ENCODE results near the gene KSR2. TPM values are rescaled to one million over a fixed set of nuclear protein-coding genes. Genes with fewer than 3 reads are reported as not detected.

Gene KSR2
- total RNA-seq, 2 experiments from 2014 or later: not detected

- Mint-ChIP-seq H3K27me3 (ENCODE audit: low read depth) (no peaks in the 10 kb centered on the region), H3K4me3 (no peak overlapping the region), H3K27ac (no peak overlapping the region), H3K4me1 (ENCODE audit: low read depth) (no peaks in the 10 kb centered on the region), H3K36me3 (ENCODE audit: low read depth) (no peaks in the 10 kb centered on the region), H3K9me3 (ENCODE audit: insufficient read depth) (peaks cover 4% of the 10 kb centered on the region)
- CTCF ChIA-PET: no interaction called here
- DNase-seq (no peak), ATAC-seq (no peak)
- POLR2A ChIA-PET: no interaction called here
These were observed 401.1 kb downstream of the KSR2 start for GRCh38 chr12:117567644-117568216.

- Mint-ChIP-seq H3K27ac (no peak overlapping the region), H3K4me3 (no peak overlapping the region), H3K9me3 (ENCODE audit: insufficient read depth) (peaks cover 4% of the 10 kb centered on the region), H3K4me1 (ENCODE audit: low read depth) (no peaks in the 10 kb centered on the region), H3K27me3 (ENCODE audit: low read depth) (no peaks in the 10 kb centered on the region), H3K36me3 (ENCODE audit: low read depth) (no peaks in the 10 kb centered on the region)
- no peak for ATAC-seq
- POLR2A ChIA-PET: no interaction called here
- CTCF ChIA-PET: no interaction called here
- no peak for DNase-seq
These were observed 403.9 kb downstream of the KSR2 start for GRCh38 chr12:117564881-117565280.

- Mint-ChIP-seq H3K27ac (no peak overlapping the region), H3K4me1 (ENCODE audit: low read depth) (no peaks in the 10 kb centered on the region), H3K9me3 (ENCODE audit: insufficient read depth) (peaks cover 4% of the 10 kb centered on the region), H3K4me3 (no peak overlapping the region), H3K27me3 (ENCODE audit: low read depth) (no peaks in the 10 kb centered on the region), H3K36me3 (ENCODE audit: low read depth) (no peaks in the 10 kb centered on the region)
- CTCF ChIA-PET: no interaction called here
- DNase-seq (no peak), ATAC-seq (no peak)
- POLR2A ChIA-PET: no interaction called here
These were observed 405.1 kb downstream of the KSR2 start for GRCh38 chr12:117563706-117564105.

- Mint-ChIP-seq H3K36me3 (ENCODE audit: low read depth) (no peaks in the 10 kb centered on the region), H3K4me3 (no peak overlapping the region), H3K27ac (no peak overlapping the region), H3K27me3 (ENCODE audit: low read depth) (no peaks in the 10 kb centered on the region), H3K4me1 (ENCODE audit: low read depth) (no peaks in the 10 kb centered on the region), H3K9me3 (ENCODE audit: insufficient read depth) (peaks cover 4% of the 10 kb centered on the region)
- DNase-seq (no peak), ATAC-seq (no peak)
- ChIA-PET CTCF (no interaction called here), POLR2A (no interaction called here)
These were observed 405.8 kb downstream of the KSR2 start for GRCh38 chr12:117563007-117563406.

GRCh38 chr12:117561990-117562389 lies 406.8 kb downstream of the KSR2 start:
- H3K27me3 Mint-ChIP-seq (ENCODE audit: low read depth): no peaks in the 10 kb centered on the region
- no peak for ATAC-seq
- DNase-seq: no peak
- H3K9me3 Mint-ChIP-seq (ENCODE audit: insufficient read depth): peaks cover 4% of the 10 kb centered on the region
- H3K4me3 Mint-ChIP-seq: no peak overlapping the region
- CTCF ChIA-PET: no interaction called here
- no peaks in the 10 kb centered on the region for H3K4me1 Mint-ChIP-seq (ENCODE audit: low read depth)
- H3K36me3 Mint-ChIP-seq (ENCODE audit: low read depth): no peaks in the 10 kb centered on the region
- POLR2A ChIA-PET: no interaction called here
- no peak overlapping the region for H3K27ac Mint-ChIP-seq

- Mint-ChIP-seq H3K27me3 (ENCODE audit: low read depth) (no peaks in the 10 kb centered on the region), H3K4me1 (ENCODE audit: low read depth) (no peaks in the 10 kb centered on the region), H3K36me3 (ENCODE audit: low read depth) (no peaks in the 10 kb centered on the region), H3K4me3 (no peak overlapping the region), H3K27ac (no peak overlapping the region), H3K9me3 (ENCODE audit: insufficient read depth) (no peaks in the 10 kb centered on the region)
- DNase-seq: no peak
- ATAC-seq: no peak
- ChIA-PET CTCF (no interaction called here), POLR2A (no interaction called here)
These were observed 408.8 kb downstream of the KSR2 start for GRCh38 chr12:117559978-117560377.

GRCh38 chr12:117555889-117556288 lies 412.9 kb downstream of the KSR2 start:
- ChIA-PET CTCF (interaction anchor here (1.2 kb wide), 1 partner anchor 32 kb away, joined by 3 read pairs; no protein-coding TSS in a partner anchor), POLR2A (no interaction called here)
- DNase-seq: no peak
- Mint-ChIP-seq H3K27ac (no peak overlapping the region), H3K27me3 (ENCODE audit: low read depth) (no peaks in the 10 kb centered on the region), H3K4me1 (ENCODE audit: low read depth) (no peaks in the 10 kb centered on the region), H3K4me3 (no peak overlapping the region), H3K9me3 (ENCODE audit: insufficient read depth) (no peaks in the 10 kb centered on the region), H3K36me3 (ENCODE audit: low read depth) (no peaks in the 10 kb centered on the region)
- ATAC-seq: no peak

- H3K4me3 Mint-ChIP-seq: no peak overlapping the region
- no peaks in the 10 kb centered on the region for H3K9me3 Mint-ChIP-seq (ENCODE audit: insufficient read depth)
- H3K4me1 Mint-ChIP-seq (ENCODE audit: low read depth): no peaks in the 10 kb centered on the region
- H3K27ac Mint-ChIP-seq: no peak overlapping the region
- no peaks in the 10 kb centered on the region for H3K36me3 Mint-ChIP-seq (ENCODE audit: low read depth)
- no peak for DNase-seq
- ATAC-seq: no peak
- H3K27me3 Mint-ChIP-seq (ENCODE audit: low read depth): no peaks in the 10 kb centered on the region
- POLR2A ChIA-PET: no interaction called here
- CTCF ChIA-PET: no interaction called here
These were observed 415.8 kb downstream of the KSR2 start for GRCh38 chr12:117552971-117553370.

- Mint-ChIP-seq H3K27ac (no peak overlapping the region), H3K9me3 (ENCODE audit: insufficient read depth) (no peaks in the 10 kb centered on the region), H3K4me1 (ENCODE audit: low read depth) (no peaks in the 10 kb centered on the region), H3K4me3 (no peak overlapping the region), H3K27me3 (ENCODE audit: low read depth) (no peaks in the 10 kb centered on the region), H3K36me3 (ENCODE audit: low read depth) (no peaks in the 10 kb centered on the region)
- DNase-seq (no peak), ATAC-seq (no peak)
- CTCF ChIA-PET: interaction anchor here (1.5 kb wide), 1 partner anchor 185 kb away, joined by 3 read pairs; no protein-coding TSS in a partner anchor
- POLR2A ChIA-PET: no interaction called here
These were observed 417.1 kb downstream of the KSR2 start for GRCh38 chr12:117551665-117552064.

GRCh38 chr12:117547209-117547608 lies 421.6 kb downstream of the KSR2 start:
- no peak overlapping the region for H3K27ac Mint-ChIP-seq

GRCh38 chr12:117545216-117545615 lies 423.6 kb downstream of the KSR2 start:
- CTCF ChIA-PET: no interaction called here
- ATAC-seq: no peak

More at GRCh38 chr12:117547209-117547608, 421.6 kb downstream of the KSR2 start:
- Mint-ChIP-seq H3K4me1 (ENCODE audit: low read depth) (no peaks in the 10 kb centered on the region), H3K4me3 (no peak overlapping the region), H3K9me3 (ENCODE audit: insufficient read depth) (no peaks in the 10 kb centered on the region), H3K27me3 (ENCODE audit: low read depth) (no peaks in the 10 kb centered on the region), H3K36me3 (ENCODE audit: low read depth) (no peaks in the 10 kb centered on the region)
- ATAC-seq (no peak), DNase-seq (no peak)
- ChIA-PET CTCF (no interaction called here), POLR2A (no interaction called here)

GRCh38 chr12:117540011-117540410 lies 428.8 kb downstream of the KSR2 start:
- no peak for DNase-seq
- Mint-ChIP-seq H3K36me3 (ENCODE audit: low read depth) (no peaks in the 10 kb centered on the region), H3K27me3 (ENCODE audit: low read depth) (no peaks in the 10 kb centered on the region), H3K4me3 (no peak overlapping the region), H3K4me1 (ENCODE audit: low read depth) (no peaks in the 10 kb centered on the region), H3K9me3 (ENCODE audit: insufficient read depth) (no peaks in the 10 kb centered on the region), H3K27ac (no peak overlapping the region)
- CTCF ChIA-PET: no interaction called here
- no peak for ATAC-seq
- POLR2A ChIA-PET: no interaction called here

More at GRCh38 chr12:117545216-117545615, 423.6 kb downstream of the KSR2 start:
- Mint-ChIP-seq H3K27ac (no peak overlapping the region), H3K4me1 (ENCODE audit: low read depth) (no peaks in the 10 kb centered on the region), H3K36me3 (ENCODE audit: low read depth) (no peaks in the 10 kb centered on the region), H3K27me3 (ENCODE audit: low read depth) (no peaks in the 10 kb centered on the region), H3K4me3 (no peak overlapping the region), H3K9me3 (ENCODE audit: insufficient read depth) (no peaks in the 10 kb centered on the region)
- POLR2A ChIA-PET: no interaction called here
- DNase-seq: no peak

- H3K36me3 Mint-ChIP-seq (ENCODE audit: low read depth): no peaks in the 10 kb centered on the region
- H3K27me3 Mint-ChIP-seq (ENCODE audit: low read depth): no peaks in the 10 kb centered on the region
- ChIA-PET POLR2A (no interaction called here), CTCF (no interaction called here)
- H3K27ac Mint-ChIP-seq: no peak overlapping the region
- no peaks in the 10 kb centered on the region for H3K9me3 Mint-ChIP-seq (ENCODE audit: insufficient read depth)
- DNase-seq (no peak), ATAC-seq (no peak)
- no peak overlapping the region for H3K4me3 Mint-ChIP-seq
- H3K4me1 Mint-ChIP-seq (ENCODE audit: low read depth): no peaks in the 10 kb centered on the region
These were observed 429.9 kb downstream of the KSR2 start for GRCh38 chr12:117538926-117539325.

Data from activated CD8-positive, alpha-beta T cell treated with anti-CD3 and anti-CD28 coated beads, Interleukin-2, amount 10 ng/mL, durations not matched to agents 7 days and 5 days (primary cell).